Panc1 (cell line): Measurements from ENCODE around the gene DGCR8. TPM values are rescaled to one million over a fixed set of nuclear protein-coding genes. Genes with fewer than 3 reads are reported as not detected.

Source experiments
- ATAC-seq: fragments of 200-7000 bp; cut with Tn5 transposase; 2 replicates; pipeline ENCODE4 v1.9.1; 2020; ENCODE audit warnings: mild to moderate bottlenecking, moderate library complexity
- BruUV-seq: library from RNA; stranded (reverse); fragments of 400-500 nt; replicated peaks from 2 replicates; lab custom pipeline; 2021; lab: Mats Ljungman, UMichigan
- CTCF ChIA-PET: fragments of 300-600 bp; sonication (Branson Sonifier 250); formaldehyde crosslinking; loops from one replicate; lab custom pipeline; 2022; ENCODE audit warnings: antibody characterized with exemption; lab: Charles Lee
- POLR2A ChIA-PET: fragments of 300-600 bp; sonication (Branson Sonifier 250); formaldehyde crosslinking; loops from one replicate; lab custom pipeline; 2022; ENCODE audit warnings: antibody characterized with exemption; lab: Charles Lee
- DNase-seq: peaks from one replicate; pipeline ENCODE4 v3.0.0-alpha.2; 2010; ENCODE audit warnings: low read depth, low spot score
- H3K27ac ChIP-seq: 2 replicates; pipeline ENCODE4 v1.5.1; 2011; ENCODE audit warnings: mild to moderate bottlenecking, low read length, inconsistent platforms
- H3K27me3 ChIP-seq: fragments of 200-500 bp; sonication (Bioruptor generic); 2 replicates; pipeline ENCODE4 v1.6.0; 2014; ENCODE audit warnings: low read length, inconsistent platforms; ENCODE audit not compliant: control insufficient read depth, insufficient read depth
- H3K36me3 ChIP-seq: fragments of 200-500 bp; sonication (Bioruptor generic); 2 replicates; pipeline ENCODE4 v1.5.1; 2014; ENCODE audit warnings: inconsistent platforms, mild to moderate bottlenecking, low read length, moderate library complexity; ENCODE audit not compliant: control insufficient read depth, insufficient read depth
- H3K4me1 ChIP-seq: 2 replicates; pipeline ENCODE4 v1.5.1; 2011; ENCODE audit warnings: inconsistent platforms, mild to moderate bottlenecking, low read length, moderate library complexity; ENCODE audit not compliant: control insufficient read depth, insufficient read depth
- H3K4me3 ChIP-seq, 2 experiments: 2 replicates each; pipeline ENCODE4 v1.5.1; 2011 to 2012; ENCODE audit warnings: low read depth in 2 of 2, low read length in 2 of 2, mild to moderate bottlenecking in 2 of 2, inconsistent platforms in 1 of 2, moderate library complexity in 1 of 2
- H3K9me3 ChIP-seq: fragments of 200-500 bp; sonication (Bioruptor generic); 2 replicates; pipeline ENCODE4 v1.5.1; 2014; ENCODE audit warnings: low read depth, mild to moderate bottlenecking, inconsistent platforms, low read length, moderate library complexity; ENCODE audit not compliant: control insufficient read depth, insufficient read depth
- CTCF ChIP-seq: fragments of 450-650 bp; IDR thresholded peaks from 2 replicates; pipeline ENCODE4 v1.5.1; 2017; ENCODE audit warnings: mild to moderate bottlenecking
- POLR2AphosphoS5 ChIP-seq: IDR thresholded peaks from 2 replicates; pipeline ENCODE4 v1.6.1; 2012; ENCODE audit warnings: mild to moderate bottlenecking, low read depth, low read length, moderate library complexity
- REST ChIP-seq, 2 experiments: IDR thresholded peaks; 2 replicates each; pipeline ENCODE4 v1.6.1; 2011 to 2012; ENCODE audit warnings: low read depth in 2 of 2, control low read depth in 1 of 2, low read length in 1 of 2, mild to moderate bottlenecking in 1 of 2, moderate library complexity in 1 of 2; ENCODE audit not compliant: insufficient read depth in 1 of 2
- SIN3A ChIP-seq: IDR thresholded peaks from 2 replicates; pipeline ENCODE4 v1.6.1; 2012; ENCODE audit warnings: low read depth, mild to moderate bottlenecking, low read length, moderate library complexity, borderline replicate concordance; ENCODE audit not compliant: insufficient read depth
- TCF7L2 ChIP-seq: IDR thresholded peaks from 2 replicates; pipeline ENCODE4 v1.6.1; 2011; ENCODE audit warnings: mild to moderate bottlenecking, low read depth, low read length, inconsistent platforms
- in situ Hi-C: cut with HindIII; loops from 2 replicates; pipeline ENCODE4 v1.10.0; 2016; ENCODE audit warnings: low sequenced_read_pairs, low pct_unique_long_range_greater_than_20kb
- intact Hi-C: fragments of 100-400 bp; cut with micrococcal nuclease; formaldehyde crosslinking; loops from one replicate; pipeline ENCODE4 v1.10.0; 2022; ENCODE audit not compliant: unreplicated experiment
- total RNA-seq: library from RNA; stranded (reverse); gene quantifications from one replicate; pipeline ENCODE4 v1.2.1, GENCODE V29; 2021; ENCODE audit not compliant: unreplicated experiment

DGCR8 gene
- total RNA-seq, 1 experiment from 2014 or later, result 35.0 TPM

GRCh38 chr22:20140107-20140445 lies 60.0 kb downstream of the DGCR8 start:
- ATAC-seq (no peak), DNase-seq (no peak)
- no peaks in the 10 kb centered on the region for H3K4me1 ChIP-seq
- intact Hi-C loops, result no loop called here
- H3K27me3 ChIP-seq, result no peaks in the 10 kb centered on the region
- no TSS peak for BruUV-seq
- H3K9me3 ChIP-seq, result no peaks in the 10 kb centered on the region
- POLR2A ChIA-PET, result no interaction called here
- H3K27ac ChIP-seq, result no peak overlapping the region
- in situ Hi-C loops, result no loop called here
- TF ChIP-seq CTCF, result no peak
- TF ChIP-seq SIN3A, result no peak
- TF ChIP-seq REST (IDR thresholded peaks at IDR 0.05; ENCODE audit: insufficient read depth in 1 of 2, low read depth in 2 of 2, low read length in 1 of 2), result no peak
- no peak for TF ChIP-seq TCF7L2
- no peak for TF ChIP-seq POLR2AphosphoS5
- no peaks in the 10 kb centered on the region for H3K36me3 ChIP-seq
- H3K4me3 ChIP-seq, result no peak overlapping the region
- CTCF ChIA-PET, result no interaction called here

GRCh38 chr22:20140521-20140964 lies 60.5 kb downstream of the DGCR8 start:
- no peak overlapping the region for H3K27ac ChIP-seq
- H3K4me3 ChIP-seq, result no peak overlapping the region
- no peaks in the 10 kb centered on the region for H3K9me3 ChIP-seq
- ATAC-seq, result no peak
- intact Hi-C loops, result no loop called here
- no peaks in the 10 kb centered on the region for H3K36me3 ChIP-seq
- POLR2A ChIA-PET, result no interaction called here
- in situ Hi-C loops, result no loop called here
- BruUV-seq, result no TSS peak
- TF ChIP-seq SIN3A (no peak), POLR2AphosphoS5 (no peak), REST (IDR thresholded peaks at IDR 0.05; ENCODE audit: insufficient read depth in 1 of 2, low read depth in 2 of 2, low read length in 1 of 2) (no peak), TCF7L2 (no peak), CTCF (no peak)
- no peak for DNase-seq
- H3K27me3 ChIP-seq, result no peaks in the 10 kb centered on the region
- CTCF ChIA-PET, result no interaction called here
- no peaks in the 10 kb centered on the region for H3K4me1 ChIP-seq
